Thyroid gland (tissue), 4 donors: ENCODE results near the gene PTK7.

ENCODE experiments used
- POLR2A ChIP-seq, 2 donors: fragments of 450-650 bp; IDR thresholded peaks; one replicate each; pipeline ENCODE4 v1.6.1; 2017; ENCODE audit warnings: antibody characterized with exemption in 2 of 2, mild to moderate bottlenecking in 2 of 2, moderate library complexity in 1 of 2
- TF ChIP-seq, protein P1 (sequence below), 6 experiments: fragments of 200-600 bp in 3 of 6; fragments of 450-650 bp in 3 of 6; sonication (generic) in 3 of 6; IDR thresholded peaks; one replicate each; pipeline ENCODE4 v1.5.1; 2016 to 2019; ENCODE audit warnings: antibody characterized with exemption in 6 of 6, mild to moderate bottlenecking in 2 of 6, inconsistent platforms in 1 of 6, moderate library complexity in 1 of 6

DNA sequence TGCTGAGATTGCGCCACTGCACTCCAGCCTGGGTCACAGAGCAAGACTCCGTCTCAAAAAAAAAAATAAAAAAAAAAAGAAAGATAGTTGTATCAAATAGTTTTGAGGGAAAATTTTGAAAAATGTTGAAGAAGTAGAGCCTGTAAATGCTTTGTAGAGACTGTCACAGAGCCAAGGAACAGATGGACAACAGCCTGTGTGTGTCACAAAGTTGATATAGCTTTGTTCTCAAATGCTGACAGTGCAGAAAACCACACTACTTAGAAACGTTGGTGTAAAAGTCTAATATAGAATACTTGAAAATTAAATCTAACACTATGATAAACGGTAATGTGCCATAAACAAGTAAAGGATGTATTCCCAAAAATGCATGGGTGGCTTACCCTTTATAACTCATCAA is 25.4 kb downstream of the PTK7 start:
- TF ChIP-seq, protein P1, sequence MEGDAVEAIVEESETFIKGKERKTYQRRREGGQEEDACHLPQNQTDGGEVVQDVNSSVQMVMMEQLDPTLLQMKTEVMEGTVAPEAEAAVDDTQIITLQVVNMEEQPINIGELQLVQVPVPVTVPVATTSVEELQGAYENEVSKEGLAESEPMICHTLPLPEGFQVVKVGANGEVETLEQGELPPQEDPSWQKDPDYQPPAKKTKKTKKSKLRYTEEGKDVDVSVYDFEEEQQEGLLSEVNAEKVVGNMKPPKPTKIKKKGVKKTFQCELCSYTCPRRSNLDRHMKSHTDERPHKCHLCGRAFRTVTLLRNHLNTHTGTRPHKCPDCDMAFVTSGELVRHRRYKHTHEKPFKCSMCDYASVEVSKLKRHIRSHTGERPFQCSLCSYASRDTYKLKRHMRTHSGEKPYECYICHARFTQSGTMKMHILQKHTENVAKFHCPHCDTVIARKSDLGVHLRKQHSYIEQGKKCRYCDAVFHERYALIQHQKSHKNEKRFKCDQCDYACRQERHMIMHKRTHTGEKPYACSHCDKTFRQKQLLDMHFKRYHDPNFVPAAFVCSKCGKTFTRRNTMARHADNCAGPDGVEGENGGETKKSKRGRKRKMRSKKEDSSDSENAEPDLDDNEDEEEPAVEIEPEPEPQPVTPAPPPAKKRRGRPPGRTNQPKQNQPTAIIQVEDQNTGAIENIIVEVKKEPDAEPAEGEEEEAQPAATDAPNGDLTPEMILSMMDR (IDR thresholded peaks at IDR 0.05): no peak
- no peak for TF ChIP-seq POLR2A (IDR thresholded peaks at IDR 0.05)
